SK-N-SH treated with all-trans-retinoic acid at 6 μM for 48 hours (cell line): ENCODE results near the gene RAD17.
A peak's percentile ranks its signal among the peaks of the same experiment; 100 is the strongest.
"Not testable (repeated sequence)": the region's sequence is repeated elsewhere in the genome, so short reads cannot be mapped to it uniquely, and the experiment has no call there.

ENCODE experiments used
- ATAC-seq: fragments of 200-7000 bp; cut with Tn5 transposase; 3 replicates; pipeline ENCODE4 v1.9.1; 2020; ENCODE audit warnings: mild to moderate bottlenecking, moderate library complexity
- ARNTL ChIP-seq: fragments of 450-650 bp; formaldehyde crosslinking; IDR thresholded peaks from 2 replicates; pipeline ENCODE4 v1.5.0; 2020; ENCODE audit warnings: low read depth, mild to moderate bottlenecking, moderate library complexity, borderline replicate concordance
- CSDC2 ChIP-seq: fragments of 250-450 bp; sonication (Bioruptor Pico); IDR thresholded peaks from 2 replicates; pipeline ENCODE4 v1.5.0; 2020; ENCODE audit warnings: mild to moderate bottlenecking, moderate library complexity
- ESRRG ChIP-seq: fragments of 250-450 bp; sonication (Bioruptor Pico); IDR thresholded peaks from 2 replicates; pipeline ENCODE4 v1.6.1; 2021; ENCODE audit warnings: mild to moderate bottlenecking
- GLIS3 ChIP-seq: fragments of 250-450 bp; sonication (Bioruptor Pico); IDR thresholded peaks from 2 replicates; pipeline ENCODE4 v1.5.0; 2020; ENCODE audit warnings: mild to moderate bottlenecking, moderate library complexity
- ISL1 ChIP-seq: fragments of 250-450 bp; sonication (Bioruptor Pico); IDR thresholded peaks from 2 replicates; pipeline ENCODE4 v2.1.2; 2022; ENCODE audit warnings: mild to moderate bottlenecking, moderate library complexity
- OSR1 ChIP-seq: fragments of 250-450 bp; sonication (Bioruptor Pico); IDR thresholded peaks from 2 replicates; pipeline ENCODE4 v1.8.0; 2022; ENCODE audit warnings: moderate library complexity, mild to moderate bottlenecking, inconsistent platforms
- PPARA ChIP-seq: fragments of 250-450 bp; sonication (Bioruptor Pico); IDR thresholded peaks from 2 replicates; pipeline ENCODE4 v1.5.0; 2020; ENCODE audit warnings: mild to moderate bottlenecking, borderline replicate concordance
- RARB ChIP-seq: fragments of 250-450 bp; sonication (Bioruptor Pico); IDR thresholded peaks from 2 replicates; pipeline ENCODE4 v1.8.0; 2021; ENCODE audit warnings: mild to moderate bottlenecking, moderate library complexity
- SNAI2 ChIP-seq: fragments of 250-450 bp; sonication (Bioruptor Pico); IDR thresholded peaks from 2 replicates; pipeline ENCODE4 v1.5.0; 2020; ENCODE audit warnings: mild to moderate bottlenecking, moderate library complexity
- TCF4 ChIP-seq: fragments of 250-450 bp; sonication (Bioruptor Pico); IDR thresholded peaks from 2 replicates; pipeline ENCODE4 v1.8.0; 2021; ENCODE audit warnings: mild to moderate bottlenecking, moderate library complexity, borderline replicate concordance
- TOX ChIP-seq: fragments of 250-450 bp; sonication (Bioruptor Pico); IDR thresholded peaks from 2 replicates; pipeline ENCODE4 v1.8.0; 2021; ENCODE audit warnings: mild to moderate bottlenecking, moderate library complexity, borderline replicate concordance
- ZC3H10 ChIP-seq: fragments of 250-450 bp; sonication (Bioruptor Pico); IDR thresholded peaks from 2 replicates; pipeline ENCODE4 v1.5.1; 2021; ENCODE audit warnings: mild to moderate bottlenecking, moderate library complexity
- ZFP3 ChIP-seq: fragments of 250-450 bp; sonication (Bioruptor Pico); IDR thresholded peaks from 2 replicates; pipeline ENCODE4 v1.5.0; 2020; ENCODE audit warnings: mild to moderate bottlenecking, moderate library complexity
- ZFP30 ChIP-seq: fragments of 450-650 bp; formaldehyde crosslinking; IDR thresholded peaks from 2 replicates; pipeline ENCODE4 v1.5.0; 2022; ENCODE audit warnings: mild to moderate bottlenecking, moderate library complexity
- ZNF565 ChIP-seq: fragments of 450-650 bp; formaldehyde crosslinking; conservative IDR thresholded peaks from 2 replicates; pipeline ENCODE4 v1.5.0; 2020; ENCODE audit warnings: low read depth, mild to moderate bottlenecking, moderate library complexity
- ZNF70 ChIP-seq: fragments of 450-650 bp; formaldehyde crosslinking; IDR thresholded peaks from 2 replicates; pipeline ENCODE4 v1.5.0; 2020; ENCODE audit warnings: mild to moderate bottlenecking, moderate library complexity
- ZNF8 ChIP-seq: fragments of 450-650 bp; formaldehyde crosslinking; IDR thresholded peaks from 2 replicates; pipeline ENCODE4 v1.5.0; 2020; ENCODE audit warnings: mild to moderate bottlenecking, moderate library complexity
- TF ChIP-seq, protein P1 (sequence below): fragments of 250-450 bp; sonication (Bioruptor Pico); IDR thresholded peaks from 2 replicates; pipeline ENCODE4 v1.5.1; 2021; ENCODE audit warnings: mild to moderate bottlenecking, moderate library complexity
- TF ChIP-seq, protein P2 (sequence below): fragments of 250-450 bp; sonication (Bioruptor Pico); IDR thresholded peaks from 2 replicates; pipeline ENCODE4 v1.8.0; 2021; ENCODE audit warnings: low read depth, mild to moderate bottlenecking, moderate library complexity, borderline replicate concordance
- TF ChIP-seq, protein P3 (sequence below): fragments of 250-450 bp; sonication (Bioruptor Pico); IDR thresholded peaks from 2 replicates; pipeline ENCODE4 v1.5.1; 2020; ENCODE audit warnings: low read depth, mild to moderate bottlenecking, moderate library complexity
- TF ChIP-seq, protein P4 (sequence below): fragments of 250-450 bp; sonication (Bioruptor Pico); IDR thresholded peaks from 2 replicates; pipeline ENCODE4 v1.5.0; 2020; ENCODE audit warnings: mild to moderate bottlenecking, moderate library complexity
- TF ChIP-seq, protein P5 (sequence below): fragments of 250-450 bp; sonication (Bioruptor Pico); IDR thresholded peaks from 2 replicates; pipeline ENCODE4 v1.8.0; 2020; ENCODE audit warnings: mild to moderate bottlenecking, moderate library complexity, borderline replicate concordance

Gene RAD17

DNA sequence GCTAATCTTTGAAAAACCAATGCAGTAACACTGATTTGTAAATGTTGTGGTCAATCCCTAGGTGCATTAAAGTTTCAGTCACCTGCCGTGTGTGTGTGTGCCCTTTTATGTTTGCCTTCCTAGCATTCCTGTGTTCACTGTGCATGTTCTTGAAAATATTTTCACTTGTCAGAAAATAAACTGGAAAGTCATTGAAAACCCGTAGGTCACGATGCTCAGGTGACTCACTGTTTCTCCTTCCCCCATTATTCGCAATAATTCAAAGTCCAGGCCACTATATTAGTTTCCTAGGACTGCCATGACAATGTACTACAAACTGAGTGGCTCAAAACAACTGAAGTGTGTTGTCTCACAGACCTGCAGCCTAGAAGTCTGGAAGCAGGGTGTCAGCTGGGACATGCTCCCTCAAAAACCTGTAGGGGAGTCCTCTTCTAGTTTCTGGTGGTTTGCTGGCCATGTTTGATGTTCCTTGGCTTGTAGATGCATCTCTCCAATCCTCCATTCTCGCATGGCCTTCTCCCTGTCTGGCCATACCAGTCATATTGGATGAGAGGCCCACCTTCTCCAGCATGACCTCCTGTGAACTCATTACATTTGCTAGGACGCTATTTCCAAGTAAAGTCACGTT is 74.6 kb downstream of the RAD17 start:
- no peak for ATAC-seq

DNA sequence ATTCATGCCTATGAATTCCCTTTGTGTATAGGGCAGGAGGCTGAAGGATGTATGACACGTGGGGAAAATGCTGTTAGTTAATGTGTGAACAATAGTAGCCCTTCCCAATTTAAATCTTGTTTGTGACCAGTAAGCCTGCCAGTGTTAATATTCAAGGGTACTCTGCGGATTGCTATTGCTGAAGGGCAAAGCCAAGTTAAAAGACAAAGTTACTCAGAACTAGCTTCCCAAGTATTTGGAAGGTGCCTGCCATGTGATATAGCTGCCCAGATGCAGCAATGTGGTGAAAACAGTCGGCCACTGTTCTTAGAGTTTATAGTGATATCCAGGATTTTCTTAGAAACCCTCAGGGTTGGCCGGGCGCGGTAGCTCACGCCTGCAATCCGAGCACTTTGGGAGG is 79.9 kb downstream of the RAD17 start:
- no peak for ATAC-seq
- TF ChIP-seq TCF4 (CRISPR knock-in tag) (no peak), ARNTL (CRISPR knock-in tag) (no peak)

More for the DNA sequence above, 74.6 kb downstream of the RAD17 start:
- TF ChIP-seq ZNF70 (CRISPR knock-in tag) (no peak), OSR1 (no peak), ISL1 (CRISPR knock-in tag) (no peak), ZC3H10 (CRISPR knock-in tag) (no peak), PPARA (CRISPR knock-in tag) (no peak), RARB (no peak), SNAI2 (CRISPR knock-in tag) (no peak), CSDC2 (no peak), ZFP3 (no peak), ZNF565 (no peak), ARNTL (CRISPR knock-in tag) (no peak), ESRRG (CRISPR knock-in tag) (no peak), ZFP30 (CRISPR knock-in tag) (no peak)
- TF ChIP-seq, protein P1, sequence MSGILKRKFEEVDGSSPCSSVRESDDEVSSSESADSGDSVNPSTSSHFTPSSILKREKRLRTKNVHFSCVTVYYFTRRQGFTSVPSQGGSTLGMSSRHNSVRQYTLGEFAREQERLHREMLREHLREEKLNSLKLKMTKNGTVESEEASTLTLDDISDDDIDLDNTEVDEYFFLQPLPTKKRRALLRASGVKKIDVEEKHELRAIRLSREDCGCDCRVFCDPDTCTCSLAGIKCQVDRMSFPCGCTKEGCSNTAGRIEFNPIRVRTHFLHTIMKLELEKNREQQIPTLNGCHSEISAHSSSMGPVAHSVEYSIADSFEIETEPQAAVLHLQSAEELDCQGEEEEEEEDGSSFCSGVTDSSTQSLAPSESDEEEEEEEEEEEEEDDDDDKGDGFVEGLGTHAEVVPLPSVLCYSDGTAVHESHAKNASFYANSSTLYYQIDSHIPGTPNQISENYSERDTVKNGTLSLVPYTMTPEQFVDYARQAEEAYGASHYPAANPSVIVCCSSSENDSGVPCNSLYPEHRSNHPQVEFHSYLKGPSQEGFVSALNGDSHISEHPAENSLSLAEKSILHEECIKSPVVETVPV (CRISPR knock-in tag): no peak
- TF ChIP-seq, protein P2, sequence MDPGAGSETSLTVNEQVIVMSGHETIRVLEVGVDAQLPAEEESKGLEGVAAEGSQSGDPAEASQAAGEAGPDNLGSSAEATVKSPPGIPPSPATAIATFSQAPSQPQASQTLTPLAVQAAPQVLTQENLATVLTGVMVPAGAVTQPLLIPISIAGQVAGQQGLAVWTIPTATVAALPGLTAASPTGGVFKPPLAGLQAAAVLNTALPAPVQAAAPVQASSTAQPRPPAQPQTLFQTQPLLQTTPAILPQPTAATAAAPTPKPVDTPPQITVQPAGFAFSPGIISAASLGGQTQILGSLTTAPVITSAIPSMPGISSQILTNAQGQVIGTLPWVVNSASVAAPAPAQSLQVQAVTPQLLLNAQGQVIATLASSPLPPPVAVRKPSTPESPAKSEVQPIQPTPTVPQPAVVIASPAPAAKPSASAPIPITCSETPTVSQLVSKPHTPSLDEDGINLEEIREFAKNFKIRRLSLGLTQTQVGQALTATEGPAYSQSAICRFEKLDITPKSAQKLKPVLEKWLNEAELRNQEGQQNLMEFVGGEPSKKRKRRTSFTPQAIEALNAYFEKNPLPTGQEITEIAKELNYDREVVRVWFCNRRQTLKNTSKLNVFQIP: no peak
- TF ChIP-seq, protein P3, sequence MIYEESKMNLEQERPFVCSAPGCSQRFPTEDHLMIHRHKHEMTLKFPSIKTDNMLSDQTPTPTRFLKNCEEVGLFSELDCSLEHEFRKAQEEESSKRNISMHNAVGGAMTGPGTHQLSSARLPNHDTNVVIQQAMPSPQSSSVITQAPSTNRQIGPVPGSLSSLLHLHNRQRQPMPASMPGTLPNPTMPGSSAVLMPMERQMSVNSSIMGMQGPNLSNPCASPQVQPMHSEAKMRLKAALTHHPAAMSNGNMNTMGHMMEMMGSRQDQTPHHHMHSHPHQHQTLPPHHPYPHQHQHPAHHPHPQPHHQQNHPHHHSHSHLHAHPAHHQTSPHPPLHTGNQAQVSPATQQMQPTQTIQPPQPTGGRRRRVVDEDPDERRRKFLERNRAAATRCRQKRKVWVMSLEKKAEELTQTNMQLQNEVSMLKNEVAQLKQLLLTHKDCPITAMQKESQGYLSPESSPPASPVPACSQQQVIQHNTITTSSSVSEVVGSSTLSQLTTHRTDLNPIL: no peak
- TF ChIP-seq, protein P4, sequence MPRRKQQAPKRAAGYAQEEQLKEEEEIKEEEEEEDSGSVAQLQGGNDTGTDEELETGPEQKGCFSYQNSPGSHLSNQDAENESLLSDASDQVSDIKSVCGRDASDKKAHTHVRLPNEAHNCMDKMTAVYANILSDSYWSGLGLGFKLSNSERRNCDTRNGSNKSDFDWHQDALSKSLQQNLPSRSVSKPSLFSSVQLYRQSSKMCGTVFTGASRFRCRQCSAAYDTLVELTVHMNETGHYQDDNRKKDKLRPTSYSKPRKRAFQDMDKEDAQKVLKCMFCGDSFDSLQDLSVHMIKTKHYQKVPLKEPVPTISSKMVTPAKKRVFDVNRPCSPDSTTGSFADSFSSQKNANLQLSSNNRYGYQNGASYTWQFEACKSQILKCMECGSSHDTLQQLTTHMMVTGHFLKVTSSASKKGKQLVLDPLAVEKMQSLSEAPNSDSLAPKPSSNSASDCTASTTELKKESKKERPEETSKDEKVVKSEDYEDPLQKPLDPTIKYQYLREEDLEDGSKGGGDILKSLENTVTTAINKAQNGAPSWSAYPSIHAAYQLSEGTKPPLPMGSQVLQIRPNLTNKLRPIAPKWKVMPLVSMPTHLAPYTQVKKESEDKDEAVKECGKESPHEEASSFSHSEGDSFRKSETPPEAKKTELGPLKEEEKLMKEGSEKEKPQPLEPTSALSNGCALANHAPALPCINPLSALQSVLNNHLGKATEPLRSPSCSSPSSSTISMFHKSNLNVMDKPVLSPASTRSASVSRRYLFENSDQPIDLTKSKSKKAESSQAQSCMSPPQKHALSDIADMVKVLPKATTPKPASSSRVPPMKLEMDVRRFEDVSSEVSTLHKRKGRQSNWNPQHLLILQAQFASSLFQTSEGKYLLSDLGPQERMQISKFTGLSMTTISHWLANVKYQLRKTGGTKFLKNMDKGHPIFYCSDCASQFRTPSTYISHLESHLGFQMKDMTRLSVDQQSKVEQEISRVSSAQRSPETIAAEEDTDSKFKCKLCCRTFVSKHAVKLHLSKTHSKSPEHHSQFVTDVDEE (CRISPR knock-in tag): no peak
- TF ChIP-seq, protein P5, sequence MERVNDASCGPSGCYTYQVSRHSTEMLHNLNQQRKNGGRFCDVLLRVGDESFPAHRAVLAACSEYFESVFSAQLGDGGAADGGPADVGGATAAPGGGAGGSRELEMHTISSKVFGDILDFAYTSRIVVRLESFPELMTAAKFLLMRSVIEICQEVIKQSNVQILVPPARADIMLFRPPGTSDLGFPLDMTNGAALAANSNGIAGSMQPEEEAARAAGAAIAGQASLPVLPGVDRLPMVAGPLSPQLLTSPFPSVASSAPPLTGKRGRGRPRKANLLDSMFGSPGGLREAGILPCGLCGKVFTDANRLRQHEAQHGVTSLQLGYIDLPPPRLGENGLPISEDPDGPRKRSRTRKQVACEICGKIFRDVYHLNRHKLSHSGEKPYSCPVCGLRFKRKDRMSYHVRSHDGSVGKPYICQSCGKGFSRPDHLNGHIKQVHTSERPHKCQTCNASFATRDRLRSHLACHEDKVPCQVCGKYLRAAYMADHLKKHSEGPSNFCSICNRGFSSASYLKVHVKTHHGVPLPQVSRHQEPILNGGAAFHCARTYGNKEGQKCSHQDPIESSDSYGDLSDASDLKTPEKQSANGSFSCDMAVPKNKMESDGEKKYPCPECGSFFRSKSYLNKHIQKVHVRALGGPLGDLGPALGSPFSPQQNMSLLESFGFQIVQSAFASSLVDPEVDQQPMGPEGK (CRISPR knock-in tag): no peak
- TF ChIP-seq, all 23 proteins: peak for 0

DNA sequence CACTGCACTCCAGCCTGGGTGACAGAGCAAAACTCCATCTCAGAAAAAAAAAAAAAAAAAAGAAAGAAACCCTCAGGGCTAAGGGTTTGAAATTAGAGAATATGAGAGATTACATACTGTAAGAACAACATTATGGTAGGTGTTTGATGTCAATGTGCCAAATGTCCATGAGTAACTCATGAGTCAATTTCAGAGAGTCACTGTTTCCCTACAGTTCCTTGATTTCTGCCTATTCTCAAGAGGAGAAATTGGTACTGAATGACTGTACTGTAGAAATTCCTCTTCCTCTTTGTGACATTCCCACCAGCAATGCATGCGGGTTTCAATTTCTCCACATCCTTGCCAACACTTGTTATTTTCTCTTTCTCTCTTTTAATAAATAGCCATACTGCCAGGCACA is 80.5 kb downstream of the RAD17 start:
- peak; percentile 47 for ATAC-seq
- TF ChIP-seq ZNF70 (CRISPR knock-in tag) (no peak), ARNTL (CRISPR knock-in tag) (no peak), SNAI2 (CRISPR knock-in tag) (no peak), ZNF565 (no peak), GLIS3 (CRISPR knock-in tag) (no peak), ZNF8 (CRISPR knock-in tag) (no peak), TOX (CRISPR knock-in tag) (no peak), OSR1 (no peak), ESRRG (CRISPR knock-in tag) (no peak)
- TF ChIP-seq, protein P3: no peak
- TF ChIP-seq, protein P1 (CRISPR knock-in tag): no peak
- TF ChIP-seq, protein P5 (CRISPR knock-in tag): no peak

DNA sequence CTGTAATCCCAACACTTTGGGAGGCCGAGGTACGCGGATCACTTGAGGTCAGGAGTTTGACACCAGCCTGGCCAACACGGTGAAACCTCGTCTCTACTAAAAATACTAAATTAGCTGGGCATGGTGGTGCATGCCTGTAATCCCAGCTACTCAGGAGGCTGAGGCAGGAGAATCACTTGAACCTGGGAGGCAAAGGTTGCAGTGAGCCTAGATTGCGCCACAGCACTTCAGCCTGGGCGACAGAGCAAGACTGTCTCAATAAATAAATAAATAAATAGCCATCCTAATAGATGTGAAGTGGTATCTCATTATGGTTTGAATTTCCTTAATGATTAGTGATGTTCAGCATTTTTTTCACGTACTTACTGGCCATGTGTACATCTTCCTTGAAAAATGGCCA is 80.9 kb downstream of the RAD17 start:
- not testable (repeated sequence) for ATAC-seq
